ENCODE data around the gene TEX9. TPM values are rescaled to one million over a fixed set of nuclear protein-coding genes. Genes with fewer than 3 reads are reported as not detected.

Gene TEX9
- total and polyA plus RNA-seq, 12 donors, result 3.5 to 18.3 (median 8.6) TPM

GRCh38 chr15:56445746-56446145 is 80.5 kb downstream of the TEX9 start:
- no peak overlapping the region for H3K27ac ChIP-seq
- no peak overlapping the region for H3K4me3 ChIP-seq
- no peak for TF ChIP-seq POLR2A (IDR thresholded peaks at IDR 0.05)
- no peak for TF ChIP-seq CTCF (IDR thresholded peaks at IDR 0.05)
- no peaks in the 10 kb centered on the region for H3K4me1 ChIP-seq (replicated peaks in 1 of 2)
- intact Hi-C loops (cut with DNase I), result no loop called here
- H3K36me3 ChIP-seq (replicated peaks in 1 of 2), result no peaks in the 10 kb centered on the region
- DNase-seq, result no peak
- H3K9me3 ChIP-seq (replicated peaks in 1 of 3), result no peaks in the 10 kb centered on the region
- no peaks in the 10 kb centered on the region for H3K27me3 ChIP-seq
- 93 to 98% (median 95%) methylated on average over 5 of the region's 5 CpGs for WGBS, 4 donors

- peaks cover 0 to 8% of the 10 kb centered on the region in 2 donors for H3K4me1 ChIP-seq (replicated peaks in 1 of 2)
- H3K4me3 ChIP-seq, result no peak overlapping the region
- H3K36me3 ChIP-seq (replicated peaks in 1 of 2), result no peaks in the 10 kb centered on the region
- intact Hi-C loops (cut with DNase I), result no loop called here
- DNase-seq, result no peak
- 66 to 79% (median 72%) methylated on average over 1 of the region's 1 CpG for WGBS, 4 donors
- TF ChIP-seq CTCF (IDR thresholded peaks at IDR 0.05) (no peak), POLR2A (IDR thresholded peaks at IDR 0.05) (no peak)
- no peak overlapping the region for H3K27ac ChIP-seq
- H3K9me3 ChIP-seq (replicated peaks in 1 of 3), result no peaks in the 10 kb centered on the region
- no peaks in the 10 kb centered on the region for H3K27me3 ChIP-seq
Observed at GRCh38 chr15:56454836-56455235, 89.6 kb downstream of the TEX9 start.

- WGBS, 4 donors, result 92 to 94% (median 93%) methylated on average over 3 of the region's 3 CpGs
- intact Hi-C loops (cut with DNase I), result no loop called here
- TF ChIP-seq POLR2A (IDR thresholded peaks at IDR 0.05), result no peak
- no peak for TF ChIP-seq CTCF (IDR thresholded peaks at IDR 0.05)
- Histone ChIP-seq H3K4me3 (no peak overlapping the region), H3K27me3 (no peaks in the 10 kb centered on the region), H3K4me1 (replicated peaks in 1 of 2) (peaks cover 0 to 8% of the 10 kb centered on the region in 2 donors), H3K36me3 (replicated peaks in 1 of 2) (no peaks in the 10 kb centered on the region), H3K27ac (no peak overlapping the region), H3K9me3 (replicated peaks in 1 of 3) (no peaks in the 10 kb centered on the region)
- DNase-seq, result no peak
Observed at GRCh38 chr15:56456229-56456628, 91.0 kb downstream of the TEX9 start.

- intact Hi-C loops (cut with DNase I), result no loop called here
- Histone ChIP-seq H3K4me3 (no peak overlapping the region), H3K27ac (no peak overlapping the region), H3K27me3 (no peaks in the 10 kb centered on the region), H3K4me1 (replicated peaks in 1 of 2) (peaks cover 0 to 8% of the 10 kb centered on the region in 2 donors), H3K36me3 (replicated peaks in 1 of 2) (no peaks in the 10 kb centered on the region), H3K9me3 (replicated peaks in 1 of 3) (no peaks in the 10 kb centered on the region)
- WGBS, 4 donors, result 95 to 98% (median 97%) methylated on average over 2 of the region's 2 CpGs
- no peak for DNase-seq
- TF ChIP-seq POLR2A (IDR thresholded peaks at IDR 0.05) (no peak), CTCF (IDR thresholded peaks at IDR 0.05) (no peak)
Observed at GRCh38 chr15:56459096-56459495, 93.9 kb downstream of the TEX9 start.
